ENCODE measurements around the gene FRRS1.
"Not testable (repeated sequence)": the region's sequence is repeated elsewhere in the genome, so short reads cannot be mapped to it uniquely, and the experiment has no call there.

FRRS1 gene

GRCh38 chr1:99766378-99766800 lies at the start of gene FRRS1:
TSS of gene FRRS1 (minus strand) at chr1:99766635. CDS start at chr1:99748768, 17,867 bp downstream.
- peak in 1 of 2 experiments; percentile 6 for DNase-seq (ENCODE audit: low read depth in 2 of 2)

GRCh38 chr1:99814373-99814900 lies 48.0 kb upstream of the FRRS1 start:
- DNase-seq (ENCODE audit: low read depth in 2 of 2): no peak

- no peak for DNase-seq (ENCODE audit: low read depth in 2 of 2)
Measured at GRCh38 chr1:99811747-99812146, 45.3 kb upstream of the FRRS1 start.

- no peak for DNase-seq (ENCODE audit: low read depth in 2 of 2)
Measured at GRCh38 chr1:99811075-99811474, 44.6 kb upstream of the FRRS1 start.

- DNase-seq (ENCODE audit: low read depth in 2 of 2): no peak
Measured at GRCh38 chr1:99808391-99809115, 42.1 kb upstream of the FRRS1 start.

GRCh38 chr1:99806882-99807281 lies 40.4 kb upstream of the FRRS1 start:
- DNase-seq (ENCODE audit: low read depth in 2 of 2): no peak

GRCh38 chr1:99801584-99801983 lies 35.1 kb upstream of the FRRS1 start:
- no peak for DNase-seq (ENCODE audit: low read depth in 2 of 2)

- not testable (repeated sequence) for DNase-seq (ENCODE audit: low read depth in 2 of 2)
Measured at GRCh38 chr1:99793861-99794260, 27.4 kb upstream of the FRRS1 start.

GRCh38 chr1:99789715-99790114 lies 23.3 kb upstream of the FRRS1 start:
- DNase-seq (ENCODE audit: low read depth in 2 of 2): no peak

- no peak for DNase-seq (ENCODE audit: low read depth in 2 of 2)
Measured at GRCh38 chr1:99788896-99789295, 22.5 kb upstream of the FRRS1 start.

GRCh38 chr1:99786751-99787501 lies 20.5 kb upstream of the FRRS1 start:
- no peak for DNase-seq (ENCODE audit: low read depth in 2 of 2)

GRCh38 chr1:99784809-99785255 lies 18.4 kb upstream of the FRRS1 start:
- DNase-seq (ENCODE audit: low read depth in 2 of 2): no peak

- no peak for DNase-seq (ENCODE audit: low read depth in 2 of 2)
Measured at GRCh38 chr1:99784143-99784542, 17.7 kb upstream of the FRRS1 start.

- DNase-seq (ENCODE audit: low read depth in 2 of 2): no peak
Measured at GRCh38 chr1:99782920-99783319, 16.5 kb upstream of the FRRS1 start.

- DNase-seq (ENCODE audit: low read depth in 2 of 2): no peak
Measured at GRCh38 chr1:99782397-99782796, 16.0 kb upstream of the FRRS1 start.

GRCh38 chr1:99781798-99782197 lies 15.4 kb upstream of the FRRS1 start:
- DNase-seq (ENCODE audit: low read depth in 2 of 2): no peak

- DNase-seq (ENCODE audit: low read depth in 2 of 2): no peak
Measured at GRCh38 chr1:99777752-99778151, 11.3 kb upstream of the FRRS1 start.

- DNase-seq (ENCODE audit: low read depth in 2 of 2): no peak
Measured at GRCh38 chr1:99776120-99776519, 9.7 kb upstream of the FRRS1 start.

- no peak for DNase-seq (ENCODE audit: low read depth in 2 of 2)
Measured at GRCh38 chr1:99772809-99773208, 6.4 kb upstream of the FRRS1 start.

GRCh38 chr1:99771513-99771918 lies 5.1 kb upstream of the FRRS1 start:
- DNase-seq (ENCODE audit: low read depth in 2 of 2): no peak

- no peak for DNase-seq (ENCODE audit: low read depth in 2 of 2)
Measured at GRCh38 chr1:99768524-99769245, 2.2 kb upstream of the FRRS1 start.

GRCh38 chr1:99768104-99768503 lies 1.7 kb upstream of the FRRS1 start:
- no peak for DNase-seq (ENCODE audit: low read depth in 2 of 2)
